Measurements from ENCODE around the gene KCNA2. TPM values are rescaled to one million over a fixed set of nuclear protein-coding genes. Genes with fewer than 3 reads are reported as not detected.

Gene KCNA2
- polyA plus RNA-seq, 1 donor from 2014 or later, result not detected

DNA sequence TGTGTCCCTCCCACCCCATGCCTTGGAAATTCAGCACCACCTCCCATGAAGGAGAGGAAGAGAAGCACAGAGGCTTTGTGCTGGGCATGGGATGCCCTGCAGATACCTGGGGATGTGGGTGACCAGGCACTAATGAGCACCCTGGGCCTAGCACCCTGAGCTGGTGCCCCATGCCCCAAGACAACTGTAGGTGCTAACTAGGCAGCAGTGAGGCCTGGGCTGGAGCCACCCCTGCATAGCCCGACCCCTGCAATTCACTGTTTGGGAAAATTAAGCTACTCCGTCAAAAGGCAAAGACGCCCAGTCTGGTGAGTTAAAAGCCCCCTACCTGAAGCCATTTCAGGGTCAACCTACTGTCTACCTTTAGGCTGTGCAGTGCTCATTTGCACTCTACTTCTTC lies 5.4 kb downstream of the KCNA2 start:
- Mint-ChIP-seq H3K4me3 (no peak overlapping the region), H3K9me3 (no peaks in the 10 kb centered on the region), H3K27ac (no peak overlapping the region), H3K27me3 (peaks cover 22% of the 10 kb centered on the region), H3K4me1 (no peaks in the 10 kb centered on the region), H3K36me3 (no peaks in the 10 kb centered on the region)

DNA sequence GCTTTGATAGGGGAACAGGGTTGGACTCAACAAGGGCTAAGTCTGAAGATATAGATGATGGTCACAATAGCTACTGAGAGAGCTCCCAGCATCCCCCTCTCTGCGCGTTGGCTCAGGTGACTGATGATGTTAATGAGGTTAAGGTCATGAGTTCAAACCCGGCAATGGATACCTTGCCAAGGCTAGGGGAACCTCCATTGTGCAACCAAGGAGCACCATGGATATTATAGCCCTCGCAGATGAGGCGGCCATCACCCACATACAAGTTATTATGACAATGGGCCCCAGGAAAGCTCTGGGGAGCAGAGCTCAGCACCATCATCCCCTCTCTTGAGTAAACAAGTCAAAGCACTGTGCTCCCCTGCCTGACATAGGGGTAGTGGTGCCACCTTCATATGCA lies 8.2 kb downstream of the KCNA2 start:
- Mint-ChIP-seq H3K9me3 (no peaks in the 10 kb centered on the region), H3K27me3 (peaks cover 5% of the 10 kb centered on the region), H3K36me3 (no peaks in the 10 kb centered on the region), H3K4me1 (peaks cover 0 to 6% (median 0%) of the 10 kb centered on the region in 3 donors), H3K4me3 (no peak overlapping the region), H3K27ac (no peak overlapping the region)

DNA sequence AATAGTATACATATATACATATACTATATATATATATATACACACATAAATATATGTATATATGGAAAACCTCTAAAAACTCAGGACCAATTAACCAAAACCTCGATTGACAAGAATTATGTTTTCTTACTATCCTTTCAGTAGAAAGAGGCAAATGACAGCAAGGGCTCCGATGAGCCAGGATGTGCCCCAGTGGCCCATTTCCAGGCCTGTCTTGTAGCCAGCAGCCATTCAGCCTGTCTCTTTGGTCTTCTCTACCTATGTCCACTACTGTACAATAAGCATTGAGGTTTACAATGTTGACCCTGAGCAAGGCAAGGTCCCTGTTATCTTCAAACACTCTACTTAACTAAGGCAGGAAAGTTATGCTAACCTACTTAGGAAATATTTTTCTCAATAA lies 9.8 kb downstream of the KCNA2 start:
- Mint-ChIP-seq H3K4me1 (peaks cover 0 to 6% (median 0%) of the 10 kb centered on the region in 3 donors), H3K36me3 (no peaks in the 10 kb centered on the region), H3K27ac (no peak overlapping the region), H3K4me3 (no peak overlapping the region), H3K27me3 (peaks cover 11% of the 10 kb centered on the region), H3K9me3 (no peaks in the 10 kb centered on the region)

DNA sequence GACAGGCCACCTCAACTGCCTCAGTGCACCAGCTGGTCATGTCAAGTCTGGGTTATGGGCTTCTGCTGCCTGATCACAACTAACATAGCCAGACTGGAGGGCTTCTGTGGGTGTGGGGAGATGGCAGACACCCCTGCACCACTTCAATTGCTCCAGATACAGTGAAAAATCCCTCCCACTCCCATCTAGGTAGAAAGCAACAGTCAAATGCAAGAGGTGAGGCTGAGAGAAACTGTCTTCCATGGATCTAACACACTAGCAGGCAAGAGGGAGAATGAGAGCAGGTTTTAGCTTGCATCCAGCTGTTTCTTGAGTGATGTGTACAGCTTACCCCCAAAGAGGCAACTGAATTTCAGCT lies 10.8 kb downstream of the KCNA2 start:
- no peak overlapping the region for H3K27ac Mint-ChIP-seq

DNA sequence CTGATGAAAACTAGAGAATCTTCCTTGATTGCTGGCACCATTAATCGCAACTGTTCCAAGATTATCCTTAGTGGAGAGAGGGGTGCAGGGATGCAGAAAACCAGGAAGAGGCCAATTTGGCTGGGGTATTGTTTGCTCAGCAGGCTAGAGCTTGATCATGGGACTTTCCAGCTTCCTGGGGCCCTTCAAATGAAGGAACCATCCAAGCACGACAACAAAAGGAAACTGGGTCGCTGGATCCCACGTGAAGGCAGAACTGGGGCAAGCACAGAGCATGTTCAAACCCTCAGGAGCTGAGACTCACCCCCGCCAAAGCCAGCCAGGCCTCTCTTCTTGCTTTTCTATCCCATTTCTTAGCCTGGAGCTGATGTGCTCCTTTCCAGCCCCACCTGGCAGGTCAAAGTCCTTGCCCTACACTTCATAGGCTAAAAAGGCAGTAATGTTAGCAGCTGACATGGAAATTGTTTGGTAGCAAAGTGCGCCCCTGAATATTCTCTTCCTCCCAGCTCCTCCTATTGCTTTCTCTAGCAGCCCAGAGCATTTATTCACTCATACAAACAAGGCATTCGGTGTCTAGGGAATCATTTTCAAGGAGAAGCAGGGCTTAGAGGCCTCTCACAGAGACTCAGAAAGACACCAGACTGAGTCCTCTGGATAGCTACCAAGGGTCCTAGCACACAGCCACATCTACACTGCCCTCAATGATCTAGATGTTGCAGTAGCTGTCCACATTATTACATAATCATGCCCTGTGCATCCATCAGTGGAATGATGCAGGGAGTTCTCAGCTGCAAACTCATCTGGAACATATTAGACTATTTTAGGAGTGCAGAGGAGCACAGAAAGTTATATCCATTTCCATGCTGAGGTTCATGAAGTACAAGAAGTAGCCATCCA lies 11.5 kb downstream of the KCNA2 start:
- H3K9me3 Mint-ChIP-seq, result no peaks in the 10 kb centered on the region
- no peak overlapping the region for H3K27ac Mint-ChIP-seq

More for the DNA sequence above, 10.8 kb downstream of the KCNA2 start:
- Mint-ChIP-seq H3K4me3 (no peak overlapping the region), H3K9me3 (no peaks in the 10 kb centered on the region), H3K36me3 (no peaks in the 10 kb centered on the region), H3K4me1 (peaks cover 0 to 6% (median 0%) of the 10 kb centered on the region in 3 donors), H3K27me3 (peaks cover 11% of the 10 kb centered on the region)

GRCh38 chr1:110593902-110594301 lies 12.3 kb downstream of the KCNA2 start:
- Mint-ChIP-seq H3K9me3 (no peaks in the 10 kb centered on the region), H3K4me3 (no peak overlapping the region), H3K27me3 (peaks cover 12% of the 10 kb centered on the region), H3K4me1 (peaks cover 0 to 6% (median 0%) of the 10 kb centered on the region in 3 donors), H3K36me3 (no peaks in the 10 kb centered on the region), H3K27ac (no peak overlapping the region)

More for the DNA sequence above, 11.5 kb downstream of the KCNA2 start:
- Mint-ChIP-seq H3K36me3 (no peaks in the 10 kb centered on the region), H3K4me3 (no peak overlapping the region), H3K27me3 (peaks cover 11% of the 10 kb centered on the region), H3K4me1 (peaks cover 0 to 6% (median 0%) of the 10 kb centered on the region in 3 donors)

DNA sequence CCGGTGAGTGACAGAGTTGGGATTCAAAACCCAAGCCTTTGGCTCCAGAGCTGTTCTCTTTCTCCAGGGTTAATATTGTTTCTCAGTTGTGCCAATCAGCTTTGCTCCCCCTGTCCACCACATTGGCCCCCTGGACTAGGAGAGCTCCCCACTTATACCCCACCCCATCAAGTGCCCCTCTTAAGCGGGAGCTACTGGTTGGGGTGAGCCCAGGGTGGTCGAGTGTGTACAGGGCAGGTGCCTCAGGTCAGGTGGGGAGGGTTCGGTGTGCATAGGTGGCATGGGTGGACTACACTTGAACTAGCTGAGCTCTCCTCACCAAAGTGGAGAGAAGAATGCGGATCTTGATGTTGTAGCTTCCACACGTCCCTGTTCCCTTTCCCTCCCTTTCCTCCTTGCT lies 14.2 kb downstream of the KCNA2 start:
- no peak overlapping the region for H3K4me3 Mint-ChIP-seq
- peaks cover 14% of the 10 kb centered on the region for H3K27me3 Mint-ChIP-seq
- H3K27ac Mint-ChIP-seq, result no peak overlapping the region
- H3K36me3 Mint-ChIP-seq, result no peaks in the 10 kb centered on the region
- H3K9me3 Mint-ChIP-seq, result no peaks in the 10 kb centered on the region
- peaks cover 0 to 6% (median 0%) of the 10 kb centered on the region in 3 donors for H3K4me1 Mint-ChIP-seq

- Mint-ChIP-seq H3K27me3 (peaks cover 14% of the 10 kb centered on the region), H3K36me3 (no peaks in the 10 kb centered on the region), H3K9me3 (no peaks in the 10 kb centered on the region), H3K27ac (no peak overlapping the region), H3K4me3 (no peak overlapping the region), H3K4me1 (peaks cover 0 to 2% (median 0%) of the 10 kb centered on the region in 3 donors)
These were observed 17.2 kb downstream of the KCNA2 start for GRCh38 chr1:110588991-110589390.

- Mint-ChIP-seq H3K27me3 (peaks cover 14% of the 10 kb centered on the region), H3K9me3 (no peaks in the 10 kb centered on the region), H3K27ac (no peak overlapping the region), H3K4me3 (no peak overlapping the region), H3K4me1 (no peaks in the 10 kb centered on the region), H3K36me3 (no peaks in the 10 kb centered on the region)
These were observed 17.7 kb downstream of the KCNA2 start for GRCh38 chr1:110588486-110588885.

- Mint-ChIP-seq H3K27me3 (peaks cover 14% of the 10 kb centered on the region), H3K36me3 (peaks cover 1% of the 10 kb centered on the region), H3K27ac (no peak overlapping the region), H3K4me1 (no peaks in the 10 kb centered on the region), H3K4me3 (no peak overlapping the region), H3K9me3 (no peaks in the 10 kb centered on the region)
These were observed 18.3 kb downstream of the KCNA2 start for GRCh38 chr1:110587906-110588305.

DNA sequence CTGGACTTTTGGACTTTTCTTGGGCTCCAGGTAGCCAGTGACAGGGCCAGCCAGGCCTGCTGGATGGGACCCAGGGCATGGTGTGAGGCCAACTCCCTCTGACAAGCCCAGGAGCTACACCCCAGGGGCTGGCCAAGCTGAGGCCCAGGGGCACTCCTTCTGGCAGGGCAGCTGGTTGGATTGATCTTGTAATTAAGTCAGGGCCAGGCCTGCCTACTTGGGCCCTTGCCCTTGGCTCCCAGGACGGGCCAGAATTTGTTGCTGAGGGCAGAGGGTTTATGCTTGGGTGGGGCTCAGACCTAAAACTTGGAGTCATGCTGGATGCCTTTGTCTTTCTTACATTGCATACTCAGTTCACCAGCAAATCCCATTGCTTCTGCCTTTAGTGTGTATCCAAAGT lies 20.7 kb downstream of the KCNA2 start:
- Mint-ChIP-seq H3K27ac (no peak overlapping the region), H3K36me3 (peaks cover 1% of the 10 kb centered on the region), H3K27me3 (peaks cover 13% of the 10 kb centered on the region), H3K9me3 (no peaks in the 10 kb centered on the region), H3K4me3 (no peak overlapping the region), H3K4me1 (no peaks in the 10 kb centered on the region)

- H3K36me3 Mint-ChIP-seq, result peaks cover 1% of the 10 kb centered on the region
- H3K27me3 Mint-ChIP-seq, result peaks cover 20% of the 10 kb centered on the region
- no peak overlapping the region for H3K27ac Mint-ChIP-seq
- H3K9me3 Mint-ChIP-seq, result no peaks in the 10 kb centered on the region
- H3K4me3 Mint-ChIP-seq, result no peak overlapping the region
- no peaks in the 10 kb centered on the region for H3K4me1 Mint-ChIP-seq
These were observed 22.1 kb downstream of the KCNA2 start for GRCh38 chr1:110584045-110584444.

DNA sequence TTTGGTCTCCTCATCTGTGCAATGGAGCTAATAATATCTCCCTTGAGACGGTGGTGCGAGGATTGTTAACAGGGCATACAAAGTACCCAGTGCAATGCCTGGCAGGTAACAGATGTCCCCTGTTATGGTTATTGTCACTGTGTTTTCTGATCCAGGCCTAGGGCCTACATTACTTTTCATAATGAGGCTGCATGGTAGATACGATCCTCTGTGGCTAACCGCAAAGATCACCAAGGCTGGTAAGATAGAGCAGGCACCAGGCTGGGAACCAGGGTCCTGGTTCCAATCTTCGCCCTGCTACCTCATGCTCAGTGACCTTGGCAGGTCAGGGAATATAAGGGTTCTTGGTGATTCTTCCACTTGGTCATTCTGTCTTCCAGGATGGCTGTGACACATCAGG lies 22.7 kb downstream of the KCNA2 start:
- Mint-ChIP-seq H3K36me3 (peaks cover 1% of the 10 kb centered on the region), H3K9me3 (no peaks in the 10 kb centered on the region), H3K4me1 (no peaks in the 10 kb centered on the region), H3K4me3 (no peak overlapping the region), H3K27ac (no peak overlapping the region), H3K27me3 (peaks cover 18% of the 10 kb centered on the region)

- H3K4me3 Mint-ChIP-seq, result no peak overlapping the region
- H3K4me1 Mint-ChIP-seq, result no peaks in the 10 kb centered on the region
These were observed 23.8 kb downstream of the KCNA2 start for GRCh38 chr1:110582378-110582777.

GRCh38 chr1:110581682-110582145 lies 24.4 kb downstream of the KCNA2 start:
- H3K27me3 Mint-ChIP-seq, result peaks cover 12% of the 10 kb centered on the region
- no peaks in the 10 kb centered on the region for H3K4me1 Mint-ChIP-seq
- H3K9me3 Mint-ChIP-seq, result no peaks in the 10 kb centered on the region
- peaks cover 1% of the 10 kb centered on the region for H3K36me3 Mint-ChIP-seq
- H3K27ac Mint-ChIP-seq, result no peak overlapping the region
- no peak overlapping the region for H3K4me3 Mint-ChIP-seq

More at GRCh38 chr1:110582378-110582777, 23.8 kb downstream of the KCNA2 start:
- Mint-ChIP-seq H3K9me3 (no peaks in the 10 kb centered on the region), H3K27ac (no peak overlapping the region), H3K27me3 (peaks cover 14% of the 10 kb centered on the region), H3K36me3 (peaks cover 1% of the 10 kb centered on the region)

GRCh38 chr1:110580244-110580643 lies 25.9 kb downstream of the KCNA2 start:
- Mint-ChIP-seq H3K9me3 (no peaks in the 10 kb centered on the region), H3K27me3 (peaks cover 12% of the 10 kb centered on the region), H3K27ac (no peak overlapping the region), H3K36me3 (peaks cover 1% of the 10 kb centered on the region), H3K4me1 (no peaks in the 10 kb centered on the region), H3K4me3 (no peak overlapping the region)
